Neural cell (in vitro differentiated cells): ENCODE measurements around the gene CDH7.

ENCODE experiments used
- CTCF ChIP-seq: fragments of 450-650 bp; IDR thresholded peaks from 2 replicates; pipeline ENCODE4 v1.5.1; 2014; ENCODE audit warnings: antibody characterized with exemption, mild to moderate bottlenecking, moderate library complexity; ENCODE audit not compliant: poor library complexity, severe bottlenecking
- EP300 ChIP-seq: fragments of 450-650 bp; conservative IDR thresholded peaks from 2 replicates; pipeline ENCODE4 v1.6.1; 2014; ENCODE audit warnings: antibody characterized with exemption, mild to moderate bottlenecking, moderate library complexity; ENCODE audit not compliant: poor library complexity, severe bottlenecking
- POLR2AphosphoS5 ChIP-seq: IDR thresholded peaks from 2 replicates; pipeline ENCODE4 v1.6.1; 2012

GRCh38 chr18:65852273-65852672 is 101.5 kb downstream of the CDH7 start:
- peak; percentile 54 for TF ChIP-seq POLR2AphosphoS5
- TF ChIP-seq CTCF: no peak
- peak; percentile 85 for TF ChIP-seq EP300
